Kidney epithelial cell (primary cell): Measurements from ENCODE around the gene ZDHHC3. TPM values are rescaled to one million over a fixed set of nuclear protein-coding genes. Genes with fewer than 3 reads are reported as not detected.

Experiments
- DNase-seq: peaks from one replicate; pipeline ENCODE4 v3.0.0-alpha.2; 2010; ENCODE audit warnings: low read depth
- H3K27me3 ChIP-seq: 2 replicates; pipeline ENCODE4 v1.6.0; 2011; ENCODE audit warnings: low read length; ENCODE audit not compliant: control insufficient read depth, insufficient read depth
- H3K36me3 ChIP-seq: 2 replicates; pipeline ENCODE4 v1.5.1; 2011; ENCODE audit warnings: low read length; ENCODE audit not compliant: control insufficient read depth, insufficient read depth
- H3K4me3 ChIP-seq: 2 replicates; pipeline ENCODE4 v1.5.1; 2011; ENCODE audit warnings: low read depth, mild to moderate bottlenecking, control low read depth, low read length
- total RNA-seq: library from RNA; depleted of rRNA; stranded (reverse); fragments of >200 nt; gene quantifications from 2 replicates; pipeline ENCODE4 v1.2.3, GENCODE V29; 2015
- TF ChIP-seq, protein P1 (sequence below): IDR thresholded peaks from 2 replicates; pipeline ENCODE4 v1.5.1; 2011; ENCODE audit warnings: mild to moderate bottlenecking, moderate library complexity, low read length, control low read depth, inconsistent platforms; ENCODE audit not compliant: insufficient read depth, poor library complexity, severe bottlenecking

ZDHHC3 gene
- total RNA-seq, 1 donor from 2014 or later = 68.3 TPM

DNA sequence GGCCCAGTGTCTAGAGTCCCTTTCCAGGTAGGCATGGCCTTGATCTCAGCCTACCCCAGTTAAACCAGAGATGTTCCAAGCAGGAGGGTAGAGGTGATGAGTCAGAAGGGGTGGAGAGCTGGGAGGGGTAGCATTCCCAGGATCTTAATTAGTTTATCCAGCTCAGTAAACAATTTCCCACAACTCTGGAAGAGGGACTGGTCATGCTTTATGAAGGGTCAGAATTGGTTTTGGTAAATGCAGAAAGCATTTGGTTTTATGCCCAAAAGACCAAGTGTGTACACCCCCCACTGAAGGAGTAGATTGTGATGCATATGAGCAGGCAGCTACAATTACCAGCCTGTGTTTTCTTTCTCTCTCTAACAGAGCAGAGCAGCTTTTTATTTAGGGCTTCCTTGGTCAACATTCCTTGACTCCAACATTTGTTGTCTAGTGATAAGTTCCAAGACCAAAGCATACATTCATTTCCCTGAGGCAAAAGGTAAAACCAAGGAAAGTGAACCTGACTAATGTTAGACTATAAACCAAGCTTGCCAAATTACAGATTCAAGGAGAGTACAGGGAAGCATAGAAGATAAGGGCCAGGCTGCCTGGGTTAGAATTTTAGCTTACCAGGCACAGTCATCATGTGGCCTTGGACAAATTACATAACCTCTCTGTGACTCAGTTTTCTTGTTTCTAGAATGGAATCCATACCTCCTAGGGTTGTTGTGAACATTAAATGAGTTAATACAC lies 17.7 kb upstream of the ZDHHC3 start:
- no peak for DNase-seq
- TF ChIP-seq, protein P1, sequence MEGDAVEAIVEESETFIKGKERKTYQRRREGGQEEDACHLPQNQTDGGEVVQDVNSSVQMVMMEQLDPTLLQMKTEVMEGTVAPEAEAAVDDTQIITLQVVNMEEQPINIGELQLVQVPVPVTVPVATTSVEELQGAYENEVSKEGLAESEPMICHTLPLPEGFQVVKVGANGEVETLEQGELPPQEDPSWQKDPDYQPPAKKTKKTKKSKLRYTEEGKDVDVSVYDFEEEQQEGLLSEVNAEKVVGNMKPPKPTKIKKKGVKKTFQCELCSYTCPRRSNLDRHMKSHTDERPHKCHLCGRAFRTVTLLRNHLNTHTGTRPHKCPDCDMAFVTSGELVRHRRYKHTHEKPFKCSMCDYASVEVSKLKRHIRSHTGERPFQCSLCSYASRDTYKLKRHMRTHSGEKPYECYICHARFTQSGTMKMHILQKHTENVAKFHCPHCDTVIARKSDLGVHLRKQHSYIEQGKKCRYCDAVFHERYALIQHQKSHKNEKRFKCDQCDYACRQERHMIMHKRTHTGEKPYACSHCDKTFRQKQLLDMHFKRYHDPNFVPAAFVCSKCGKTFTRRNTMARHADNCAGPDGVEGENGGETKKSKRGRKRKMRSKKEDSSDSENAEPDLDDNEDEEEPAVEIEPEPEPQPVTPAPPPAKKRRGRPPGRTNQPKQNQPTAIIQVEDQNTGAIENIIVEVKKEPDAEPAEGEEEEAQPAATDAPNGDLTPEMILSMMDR = no peak
- H3K27me3 ChIP-seq = no peaks in the 10 kb centered on the region
- no peak overlapping the region for H3K4me3 ChIP-seq
- H3K36me3 ChIP-seq = no peaks in the 10 kb centered on the region

DNA sequence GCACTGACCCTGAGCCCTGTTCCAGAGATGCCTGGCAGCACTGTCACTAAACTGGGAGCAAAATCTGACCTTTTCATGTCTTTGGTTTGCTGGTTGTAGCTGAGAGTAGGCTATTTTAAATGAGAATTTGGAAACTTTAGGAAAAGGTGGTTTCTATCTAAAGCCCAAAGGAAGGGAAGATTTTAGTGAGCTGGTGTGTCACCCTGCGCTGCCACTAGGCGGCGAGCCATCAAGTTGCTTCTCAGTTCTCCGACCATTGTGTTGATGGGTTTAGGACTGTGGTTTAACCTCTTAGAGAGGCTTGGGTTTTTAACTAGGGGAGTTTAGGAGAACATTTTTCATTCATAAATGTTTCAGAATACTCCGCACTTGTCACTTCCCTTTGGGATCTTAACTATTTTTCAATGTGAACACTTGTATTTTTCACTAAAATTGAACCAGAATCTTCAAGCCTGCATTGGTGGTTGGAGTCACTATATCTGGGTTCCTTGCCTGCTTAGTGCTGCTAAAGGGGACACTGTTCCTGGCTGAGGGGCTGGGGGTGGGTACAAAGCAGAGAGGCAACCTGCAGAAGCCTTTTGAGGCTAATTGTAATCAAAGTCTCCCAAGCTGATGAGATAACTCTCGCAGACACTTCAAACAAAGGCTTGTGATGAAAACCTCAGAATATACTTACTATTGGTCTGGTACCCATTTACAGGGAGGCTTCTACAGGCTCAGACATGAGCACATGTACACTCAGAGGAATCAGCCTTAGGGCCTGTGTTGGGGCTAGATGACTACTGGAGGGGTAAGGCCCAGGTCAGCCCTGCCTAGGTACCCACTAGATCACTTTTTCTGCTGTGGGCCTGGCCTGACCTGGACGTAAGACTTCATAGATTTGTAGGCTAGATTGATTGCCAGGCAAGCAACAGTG lies 16.8 kb upstream of the ZDHHC3 start:
- DNase-seq = no peak

GRCh38 chr3:44991326-44991725 lies 15.4 kb upstream of the ZDHHC3 start:
- Histone ChIP-seq H3K4me3 (no peak overlapping the region), H3K36me3 (no peaks in the 10 kb centered on the region), H3K27me3 (no peaks in the 10 kb centered on the region)
- DNase-seq = no peak
- TF ChIP-seq, protein P1 = no peak

More for the DNA sequence above, 16.8 kb upstream of the ZDHHC3 start:
- no peaks in the 10 kb centered on the region for H3K27me3 ChIP-seq
- H3K4me3 ChIP-seq = no peak overlapping the region
- no peaks in the 10 kb centered on the region for H3K36me3 ChIP-seq
- TF ChIP-seq, protein P1 = peak; percentile 62

- DNase-seq = no peak
- TF ChIP-seq, protein P1 = no peak
- Histone ChIP-seq H3K4me3 (no peak overlapping the region), H3K36me3 (no peaks in the 10 kb centered on the region), H3K27me3 (no peaks in the 10 kb centered on the region)
Observed at GRCh38 chr3:44989636-44990373, 13.8 kb upstream of the ZDHHC3 start.

GRCh38 chr3:44989141-44989540 lies 13.2 kb upstream of the ZDHHC3 start:
- no peak overlapping the region for H3K4me3 ChIP-seq
- no peak for DNase-seq
- no peaks in the 10 kb centered on the region for H3K36me3 ChIP-seq
- TF ChIP-seq, protein P1 = no peak
- no peaks in the 10 kb centered on the region for H3K27me3 ChIP-seq
